ENCODE results near the gene TNIK.

TNIK gene

DNA sequence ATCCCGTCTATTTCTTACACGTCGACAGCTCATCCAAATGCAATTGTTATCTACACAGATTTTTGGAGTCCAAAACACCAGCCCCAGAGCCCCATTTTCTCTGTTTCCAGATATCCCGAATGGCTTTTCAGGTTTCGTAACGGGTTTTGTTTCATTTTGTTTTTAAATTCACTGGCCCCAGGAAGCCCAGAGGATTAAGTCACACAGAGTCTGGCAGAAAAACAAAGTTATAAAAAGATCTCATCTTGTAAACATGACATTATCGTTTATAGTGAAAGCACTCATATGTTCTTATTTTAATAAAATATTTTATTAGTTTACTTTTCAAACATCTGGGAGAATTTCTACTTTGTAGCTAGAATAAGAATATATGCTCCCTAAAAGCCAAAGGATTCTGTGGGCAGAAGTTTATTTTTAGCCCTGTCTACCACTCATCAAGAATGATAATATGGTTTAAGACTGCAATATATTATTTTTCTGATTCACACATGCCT, 284.4 kb downstream of the TNIK start:
- TF ChIP-seq TAF1 (IDR thresholded peaks at IDR 0.05; ENCODE audit: borderline replicate concordance, insufficient read depth, low read length) (no peak), REST (IDR thresholded peaks at IDR 0.05; ENCODE audit: insufficient read depth in 1 of 2, low read depth in 2 of 2, low read length in 2 of 2) (no peak), POLR2AphosphoS5 (IDR thresholded peaks at IDR 0.05; ENCODE audit: low read depth, low read length) (no peak), FOXP2 (optimal IDR thresholded peaks at IDR 0.05; ENCODE audit: borderline replicate concordance, extremely low read depth, extremely low read length, insufficient read depth) (no peak), SIN3A (IDR thresholded peaks at IDR 0.05; ENCODE audit: borderline replicate concordance, insufficient read depth, low read length) (no peak)

GRCh38 chr3:171173736-171174135, 286.5 kb downstream of the TNIK start:
- TF ChIP-seq FOXP2 (optimal IDR thresholded peaks at IDR 0.05; ENCODE audit: borderline replicate concordance, extremely low read depth, extremely low read length, insufficient read depth) (no peak), REST (IDR thresholded peaks at IDR 0.05; ENCODE audit: insufficient read depth in 1 of 2, low read depth in 2 of 2, low read length in 2 of 2) (no peak), SIN3A (IDR thresholded peaks at IDR 0.05; ENCODE audit: borderline replicate concordance, insufficient read depth, low read length) (no peak), TAF1 (IDR thresholded peaks at IDR 0.05; ENCODE audit: borderline replicate concordance, insufficient read depth, low read length) (no peak), POLR2AphosphoS5 (IDR thresholded peaks at IDR 0.05; ENCODE audit: low read depth, low read length) (no peak)

- TF ChIP-seq SIN3A (IDR thresholded peaks at IDR 0.05; ENCODE audit: borderline replicate concordance, insufficient read depth, low read length) (no peak), REST (IDR thresholded peaks at IDR 0.05; ENCODE audit: insufficient read depth in 1 of 2, low read depth in 2 of 2, low read length in 2 of 2) (no peak), FOXP2 (optimal IDR thresholded peaks at IDR 0.05; ENCODE audit: borderline replicate concordance, extremely low read depth, extremely low read length, insufficient read depth) (no peak), TAF1 (IDR thresholded peaks at IDR 0.05; ENCODE audit: borderline replicate concordance, insufficient read depth, low read length) (no peak), POLR2AphosphoS5 (IDR thresholded peaks at IDR 0.05; ENCODE audit: low read depth, low read length) (no peak)
Measured at GRCh38 chr3:171172070-171172469, 288.1 kb downstream of the TNIK start.

GRCh38 chr3:171169866-171170265, 290.3 kb downstream of the TNIK start:
- no peak for TF ChIP-seq TAF1 (IDR thresholded peaks at IDR 0.05; ENCODE audit: borderline replicate concordance, insufficient read depth, low read length)
- TF ChIP-seq POLR2AphosphoS5 (IDR thresholded peaks at IDR 0.05; ENCODE audit: low read depth, low read length) = no peak
- TF ChIP-seq REST (IDR thresholded peaks at IDR 0.05; ENCODE audit: insufficient read depth in 1 of 2, low read depth in 2 of 2, low read length in 2 of 2) = no peak
- no peak for TF ChIP-seq SIN3A (IDR thresholded peaks at IDR 0.05; ENCODE audit: borderline replicate concordance, insufficient read depth, low read length)
- TF ChIP-seq FOXP2 (optimal IDR thresholded peaks at IDR 0.05; ENCODE audit: borderline replicate concordance, extremely low read depth, extremely low read length, insufficient read depth) = no peak

DNA sequence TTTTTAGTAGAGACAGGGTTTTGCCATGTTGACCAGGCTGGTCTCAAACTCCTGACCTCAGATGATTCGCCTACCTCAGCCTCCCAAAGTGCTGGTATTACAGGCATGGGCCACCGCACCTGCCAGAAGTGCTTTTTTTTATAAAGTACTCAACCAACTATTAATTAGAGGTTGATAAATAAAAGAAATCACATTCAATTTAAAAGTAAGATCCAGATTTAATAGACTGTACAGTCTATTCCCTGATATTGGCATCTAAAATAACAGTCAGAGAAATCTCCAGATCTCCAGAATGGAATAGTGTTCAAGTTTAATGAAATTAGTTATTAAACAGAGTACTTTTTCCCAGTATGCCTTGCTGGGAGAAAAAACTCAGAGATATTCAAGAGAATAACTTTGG, 290.8 kb downstream of the TNIK start:
- TF ChIP-seq REST (IDR thresholded peaks at IDR 0.05; ENCODE audit: insufficient read depth in 1 of 2, low read depth in 2 of 2, low read length in 2 of 2) (no peak), FOXP2 (optimal IDR thresholded peaks at IDR 0.05; ENCODE audit: borderline replicate concordance, extremely low read depth, extremely low read length, insufficient read depth) (no peak), POLR2AphosphoS5 (IDR thresholded peaks at IDR 0.05; ENCODE audit: low read depth, low read length) (no peak), SIN3A (IDR thresholded peaks at IDR 0.05; ENCODE audit: borderline replicate concordance, insufficient read depth, low read length) (no peak), TAF1 (IDR thresholded peaks at IDR 0.05; ENCODE audit: borderline replicate concordance, insufficient read depth, low read length) (no peak)

All from PFSK-1 (cell line).